Heart left ventricle (tissue), 16 donors: ENCODE results near the gene NAB1. TPM values are rescaled to one million over a fixed set of nuclear protein-coding genes. Genes with fewer than 3 reads are reported as not detected.
A peak's percentile ranks its signal among the peaks of the same experiment; 100 is the strongest.
"Not testable (repeated sequence)": the region's sequence is repeated elsewhere in the genome, so short reads cannot be mapped to it uniquely, and the experiment has no call there.

Experiments
- ATAC-seq, 4 donors: fragments of 200-7000 bp; cut with Tn5 transposase; one replicate each; pipeline ENCODE4 v1.9.1; 2020 to 2022; ENCODE audit warnings: moderate library complexity in 4 of 4, mild to moderate bottlenecking in 3 of 4, moderate number of reproducible peaks in 1 of 4
- DNase-seq, 5 donors: peaks; one replicate each; pipeline ENCODE4 v3.0.0-alpha.2; 2020
- H3K27ac ChIP-seq, 12 donors: fragments of 200-600 bp; sonication (generic) in 4 of 12; one replicate each; pipeline versions ENCODE4 v1.5.0 to v1.8.0; 2016 to 2022; ENCODE audit warnings: mild to moderate bottlenecking in 2 of 12
- H3K27me3 ChIP-seq, 9 donors: fragments of 200-600 bp; sonication (generic) in 2 of 9; one replicate each; pipeline versions ENCODE4 v1.5.1 to v1.8.0; 2016 to 2022; ENCODE audit warnings: mild to moderate bottlenecking in 3 of 9
- H3K36me3 ChIP-seq, 9 donors: fragments of 200-600 bp; sonication (generic) in 2 of 9; one replicate each; pipeline versions ENCODE4 v1.5.0 to v1.8.0; 2018 to 2022; ENCODE audit warnings: mild to moderate bottlenecking in 2 of 9
- H3K4me1 ChIP-seq, 12 donors: fragments of 200-600 bp; sonication (generic) in 4 of 12; one replicate each; pipeline versions ENCODE4 v1.5.0 to v1.8.0; 2016 to 2022; ENCODE audit warnings: mild to moderate bottlenecking in 3 of 12
- H3K4me3 ChIP-seq, 12 donors: fragments of 200-600 bp; sonication (generic) in 4 of 12; one replicate each; pipeline versions ENCODE4 v1.5.0 to v1.8.0; 2017 to 2022; ENCODE audit warnings: mild to moderate bottlenecking in 9 of 12, moderate library complexity in 4 of 12
- H3K9me3 ChIP-seq, 12 donors: fragments of 200-600 bp; sonication (generic) in 4 of 12; one replicate each; pipeline versions ENCODE4 v1.5.0 to v1.8.0; 2016 to 2022; ENCODE audit warnings: mild to moderate bottlenecking in 1 of 12
- CTCF ChIP-seq, 12 donors: fragments of 200-600 bp; sonication (generic) in 4 of 12; IDR thresholded peaks; one replicate each; pipeline versions ENCODE4 v1.5.0 to v1.8.0; 2018 to 2022; ENCODE audit warnings: antibody characterized with exemption in 12 of 12, mild to moderate bottlenecking in 5 of 12
- POLR2A ChIP-seq, 2 donors: fragments of 450-650 bp; IDR thresholded peaks; one replicate each; pipeline ENCODE4 v1.6.1; 2017; ENCODE audit warnings: antibody characterized with exemption in 2 of 2, mild to moderate bottlenecking in 2 of 2, moderate library complexity in 2 of 2
- WGBS, 4 donors: extraction: QIAGEN DNeasy Blood & Tissue Kit in 2 of 4; methylation state at CpG; one replicate each; pipeline versions ENCODE4 v1.1.5 to v1.1.7; 2013 to 2018; 5-methylcytosine and 5-hydroxymethylcytosine counted together
- intact Hi-C, 10 donors: fragments of 100-400 bp; cut with DNase I; formaldehyde crosslinking; loops; one replicate each; pipeline versions ENCODE4 v1.11.1 to v1.14.2; 2022
- polyA plus RNA-seq, 2 donors: library from polyadenylated mRNA; stranded (reverse); fragments of 200-250 nt; gene quantifications; one replicate each; pipeline ENCODE4 v1.2.3, GENCODE V29; 2013
- total RNA-seq, 9 donors: library from RNA; depleted of rRNA in 2 of 9; stranded (reverse); fragments of >200 nt in 2 of 9; fragmentation: NEBNext Ultra II Directional in 3 of 9; extraction: Animal tissue kit (Norgen Biotek cat#: 25700) in 3 of 9; gene quantifications; one replicate each; pipeline versions ENCODE4 v1.1.0 to v1.2.4, GENCODE V29; 2016 to 2023
- donor health status: ischemic (EF 13 %, LVEDD 7.1; RV severe dilation, severe dysfunction).
- donor health status: healthy with polysubstance abuse.
- donor health status: DM: no; HTN: yes; CAD: no.
- donor health status: DM: no; HTN: no; CAD: no.
- donor health status: ischemic (EF 25% LVEDD 6.9; RV normal size, moderate dysfunction).
- donor health status: ischemic (EF 25% LVEDD 5.7; RV mildly dilated, moderate dysfunction).
- donor health status: healthy.
- donor health status: DM: yes; HTN: yes; CAD: no.
- donor health status: ischemic (EF 35%, LVEDD 5.7; RV mildly dilated, moderate dysfunction).
- donor health status: nonischemic (EF 11% LVEDD 7.7; RV severe dilation, severe dysfunction).
- donor health status: DM: yes; HTN: yes; CAD: no.
- donor health status: PGD.
- donor health status: ischemic (EF 29% LVEDD 5.4; RV normal size, mild dysfunction).
- donor health status: nonischemic (EF 23%, LVEDD 6.1; RV moderate dilation, normal function).

The NAB1 gene
- total and polyA plus RNA-seq, 11 donors: 10.1 to 41.8 (median 29.1) TPM

DNA sequence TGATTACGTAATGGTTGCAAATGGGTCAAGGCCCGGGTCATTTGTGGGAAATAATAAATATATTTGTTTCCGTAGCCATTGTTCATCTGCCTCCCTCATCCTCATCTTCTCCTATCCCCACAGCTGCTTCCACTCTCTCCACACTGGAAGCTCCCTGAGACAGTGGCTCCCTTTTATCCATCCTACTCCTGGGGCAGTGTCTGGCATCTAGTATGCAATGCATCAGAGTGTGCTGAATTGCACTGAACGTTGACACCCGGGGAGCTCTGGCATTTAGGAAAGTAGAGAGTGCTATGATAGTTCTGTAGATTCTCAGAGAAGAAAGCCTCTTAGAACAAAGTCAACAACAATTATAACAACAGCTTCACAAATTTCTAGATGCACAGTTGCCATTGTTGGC, 45.5 kb upstream of the NAB1 start:
- Histone ChIP-seq H3K36me3 (no peaks in the 10 kb centered on the region), H3K27ac (no peak overlapping the region), H3K9me3 (no peaks in the 10 kb centered on the region), H3K4me3 (no peak overlapping the region), H3K27me3 (no peaks in the 10 kb centered on the region), H3K4me1 (peaks cover 0 to 33% (median 0%) of the 10 kb centered on the region in 12 donors)
- no peak for DNase-seq
- no peak for ATAC-seq
- TF ChIP-seq CTCF (IDR thresholded peaks at IDR 0.05) (no peak), POLR2A (IDR thresholded peaks at IDR 0.05) (no peak)
- intact Hi-C loops: no loop called here
- WGBS, 4 donors: 64 to 69% (median 65%) methylated on average over 5 of the region's 5 CpGs

DNA sequence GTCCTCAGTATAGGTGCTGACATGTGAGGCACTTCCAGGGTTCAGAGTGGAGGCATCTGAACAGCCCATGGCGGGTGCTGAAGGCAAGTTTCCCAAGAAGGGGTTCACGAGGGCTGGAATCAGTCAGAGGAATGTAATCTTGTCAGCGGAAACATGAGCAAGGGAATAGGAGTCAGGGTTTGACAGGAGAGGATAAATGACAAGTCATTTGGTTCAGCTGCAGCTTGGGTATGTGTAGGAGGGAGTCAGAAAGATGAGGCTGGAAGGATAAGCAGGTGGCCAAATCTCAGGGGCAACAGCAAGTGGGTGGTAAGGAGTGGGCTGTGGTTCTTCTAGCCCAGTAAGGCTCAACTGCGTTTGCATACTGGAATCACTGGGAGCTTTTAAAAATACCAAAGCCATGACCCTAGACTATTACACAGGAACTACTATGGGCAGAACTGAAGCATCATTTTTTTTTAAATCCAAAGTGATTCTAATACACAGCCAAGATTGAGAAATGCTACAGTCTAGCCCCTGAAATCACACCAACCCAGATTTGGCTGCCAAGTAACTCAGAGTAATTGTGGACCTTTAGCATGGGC, 41.8 kb upstream of the NAB1 start:
- H3K9me3 ChIP-seq: no peaks in the 10 kb centered on the region
- H3K4me1 ChIP-seq: peaks cover 0 to 20% (median 0%) of the 10 kb centered on the region in 12 donors
- no peak for DNase-seq
- H3K27ac ChIP-seq: peak overlapping the region in 1 of 12 donors; percentile 58
- no peak for TF ChIP-seq POLR2A (IDR thresholded peaks at IDR 0.05)
- no peak for TF ChIP-seq CTCF (IDR thresholded peaks at IDR 0.05)
- H3K4me3 ChIP-seq: no peak overlapping the region
- peak in 3 of 4 donors; percentile 66 to 87 (median 69) for ATAC-seq
- 35 to 43% (median 40%) methylated on average over 4 of the region's 4 CpGs for WGBS, 4 donors
- no peaks in the 10 kb centered on the region for H3K27me3 ChIP-seq
- intact Hi-C loops: no loop called here
- H3K36me3 ChIP-seq: no peaks in the 10 kb centered on the region

- TF ChIP-seq POLR2A (IDR thresholded peaks at IDR 0.05) (no peak), CTCF (IDR thresholded peaks at IDR 0.05) (no peak)
- no peaks in the 10 kb centered on the region for H3K36me3 ChIP-seq
Observed at GRCh38 chr2:190607657-190608357, 41.1 kb upstream of the NAB1 start.

GRCh38 chr2:190608863-190609262, 40.0 kb upstream of the NAB1 start:
- H3K27ac ChIP-seq, ATAC-seq, H3K9me3 ChIP-seq, intact Hi-C loops, H3K4me3 ChIP-seq, DNase-seq, H3K36me3 ChIP-seq, H3K27me3 ChIP-seq: not testable (repeated sequence)
- WGBS, 4 donors: 76 to 81% (median 78%) methylated on average over 3 of the region's 3 CpGs
- H3K4me1 ChIP-seq: peaks cover 0 to 20% (median 0%) of the 10 kb centered on the region in 12 donors

More at GRCh38 chr2:190607657-190608357, 41.1 kb upstream of the NAB1 start:
- peak overlapping the region in 1 of 12 donors; percentile 6 for H3K4me3 ChIP-seq
- peaks cover 0 to 20% (median 0%) of the 10 kb centered on the region in 12 donors for H3K4me1 ChIP-seq
- DNase-seq: no peak
- H3K27ac ChIP-seq: no peak overlapping the region
- peak in 1 of 4 donors; percentile 51 for ATAC-seq
- no peaks in the 10 kb centered on the region for H3K9me3 ChIP-seq
- 68 to 74% (median 71%) methylated on average over 11 of the region's 11 CpGs for WGBS, 4 donors
- intact Hi-C loops: no loop called here
- no peaks in the 10 kb centered on the region for H3K27me3 ChIP-seq

DNA sequence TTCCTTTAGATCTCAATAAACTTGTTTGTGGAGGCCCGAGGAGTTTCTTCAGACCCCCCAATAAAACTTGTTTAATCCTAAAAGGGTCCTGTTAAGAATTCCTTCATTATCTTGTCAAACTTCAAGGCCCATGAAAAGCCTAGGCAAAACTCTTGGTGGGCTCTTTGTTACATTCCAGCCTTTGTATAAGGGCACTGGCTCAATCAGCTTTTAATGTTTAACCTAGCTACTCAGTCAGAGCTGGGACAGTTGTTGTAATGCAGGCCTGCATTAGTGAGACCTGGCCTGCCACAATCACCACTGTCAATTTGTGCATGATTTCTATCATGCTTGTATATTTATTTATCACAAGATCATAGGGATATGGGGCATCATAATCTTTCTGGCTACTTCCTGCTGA, 39.5 kb upstream of the NAB1 start:
- H3K27me3 ChIP-seq, H3K36me3 ChIP-seq, DNase-seq, H3K4me3 ChIP-seq, H3K27ac ChIP-seq, H3K9me3 ChIP-seq, intact Hi-C loops, ATAC-seq: not testable (repeated sequence)
- 95 to 100% (median 98%) methylated on average over 1 of the region's 1 CpG for WGBS, 4 donors
- H3K4me1 ChIP-seq: peaks cover 0 to 20% (median 0%) of the 10 kb centered on the region in 12 donors

DNA sequence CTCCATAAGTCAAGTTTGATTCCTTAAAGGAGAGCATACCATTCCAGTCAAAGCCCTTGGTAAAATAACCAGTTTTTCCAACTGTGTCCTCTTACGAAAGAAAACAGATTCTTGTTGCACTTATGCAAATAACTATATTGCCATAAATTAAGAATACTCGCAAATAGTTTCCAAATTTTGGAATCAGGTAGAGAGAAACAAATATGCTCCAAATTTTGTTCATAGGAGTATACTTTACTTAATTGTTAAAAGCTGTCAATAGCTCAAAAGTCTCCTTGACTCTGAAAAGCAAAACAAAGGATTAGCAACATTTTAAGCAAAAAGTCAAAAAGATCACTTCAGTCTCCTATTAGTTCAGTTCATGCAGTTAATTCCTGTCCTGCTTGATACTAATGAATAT, 38.4 kb upstream of the NAB1 start:
- H3K4me3 ChIP-seq, H3K9me3 ChIP-seq, H3K36me3 ChIP-seq, DNase-seq, H3K27me3 ChIP-seq, ATAC-seq, intact Hi-C loops, H3K27ac ChIP-seq: not testable (repeated sequence)
- WGBS, 4 donors: 98 to 99% (median 98%) methylated on average over 2 of the region's 2 CpGs
- peaks cover 0 to 18% (median 0%) of the 10 kb centered on the region in 12 donors for H3K4me1 ChIP-seq
